Stomach (tissue), 9 donors: ENCODE results near the gene BCAS1. TPM values are rescaled to one million over a fixed set of nuclear protein-coding genes. Genes with fewer than 3 reads are reported as not detected.
"Not testable (repeated sequence)": the region's sequence is repeated elsewhere in the genome, so short reads cannot be mapped to it uniquely, and the experiment has no call there.

ENCODE experiments used
- DNase-seq, 2 donors: peaks; one replicate each; pipeline versions ENCODE4 v3.0.0 to v3.0.0-alpha.2; 2013 to 2019
- H3K27ac ChIP-seq, 5 donors: fragments of 200-600 bp in 4 of 5; sonication (generic) in 4 of 5; one replicate each; pipeline ENCODE4 v1.5.1; 2013 to 2019; ENCODE audit warnings: mild to moderate bottlenecking in 1 of 5, moderate library complexity in 1 of 5
- H3K27me3 ChIP-seq, 3 donors: fragments of 200-600 bp; sonication (generic); one replicate each; pipeline ENCODE4 v1.5.1; 2017 to 2019; ENCODE audit warnings: mixed run types in 1 of 3
- H3K36me3 ChIP-seq, 4 donors: fragments of 200-600 bp; sonication (generic); 1 replicate in 3 of 4; 2 replicates in 1 of 4; pipeline ENCODE4 v1.5.1; 2016 to 2019
- H3K4me1 ChIP-seq, 4 donors: fragments of 200-600 bp; sonication (generic); one replicate each; pipeline ENCODE4 v1.5.1; 2016 to 2019
- H3K4me3 ChIP-seq, 4 donors: fragments of 200-600 bp; sonication (generic) in 3 of 4; one replicate each; pipeline ENCODE4 v1.5.1; 2016 to 2019; ENCODE audit warnings: mild to moderate bottlenecking in 1 of 4
- H3K9me3 ChIP-seq, 4 donors: fragments of 200-600 bp; sonication (generic); one replicate each; pipeline ENCODE4 v1.5.1; 2016 to 2019
- CTCF ChIP-seq, 7 experiments: fragments of 450-650 bp in 4 of 7; fragments of 200-600 bp in 3 of 7; sonication (generic) in 3 of 7; IDR thresholded peaks; one replicate each; pipeline ENCODE4 v1.5.1; 2016 to 2019; ENCODE audit warnings: antibody characterized with exemption in 7 of 7, control low read depth in 2 of 7, mild to moderate bottlenecking in 1 of 7
- EP300 ChIP-seq: sonication (generic); formaldehyde crosslinking; IDR thresholded peaks from one replicate; pipeline ENCODE4 v1.6.1; 2017; ENCODE audit warnings: antibody characterized with exemption
- POLR2A ChIP-seq, 4 donors: fragments of 450-650 bp; IDR thresholded peaks; one replicate each; pipeline ENCODE4 v1.6.1; 2016; ENCODE audit warnings: antibody characterized with exemption in 4 of 4, control low read depth in 2 of 4, mild to moderate bottlenecking in 1 of 4, moderate library complexity in 1 of 4
- POLR2AphosphoS5 ChIP-seq, 3 donors: sonication (generic); formaldehyde crosslinking; IDR thresholded peaks; one replicate each; pipeline ENCODE4 v1.6.1; 2016; ENCODE audit warnings: antibody characterized with exemption in 3 of 3
- WGBS, 5 donors: extraction: QIAGEN DNeasy Blood & Tissue Kit in 3 of 5; methylation state at CpG; one replicate each; pipeline versions ENCODE4 v1.1.5 to v1.1.7; 2013 to 2018; 5-methylcytosine and 5-hydroxymethylcytosine counted together
- intact Hi-C: fragments of 100-400 bp; cut with DNase I; formaldehyde crosslinking; loops from one replicate; pipeline ENCODE4 v1.15.1; 2023; ENCODE audit warnings: low total_unique reads
- polyA plus RNA-seq, 3 donors: library from polyadenylated mRNA; stranded (reverse); fragments of 200-250 nt; gene quantifications; one replicate each; pipeline ENCODE4 v1.2.3, GENCODE V29; 2013
- total RNA-seq, 5 donors: library from RNA; depleted of rRNA; stranded (reverse); fragments of >200 nt; gene quantifications; one replicate each; pipeline versions ENCODE4 v1.1.0 to v1.2.3, GENCODE V29; 2014 to 2016
- donor health status: healthy with polysubstance abuse.
- donor health status: Bipolar disorder and iron deficiency.
- donor health status: healthy.

BCAS1 gene
- total and polyA plus RNA-seq, 8 donors = 6.3 to 145 (median 84.6) TPM

- no peak for DNase-seq
- TF ChIP-seq CTCF (IDR thresholded peaks at IDR 0.05) (no peak), POLR2AphosphoS5 (IDR thresholded peaks at IDR 0.05) (no peak), EP300 (no peak), POLR2A (IDR thresholded peaks at IDR 0.05) (no peak)
- no peaks in the 10 kb centered on the region for H3K4me1 ChIP-seq
- H3K27ac ChIP-seq = no peak overlapping the region
- no peaks in the 10 kb centered on the region for H3K36me3 ChIP-seq
- intact Hi-C loops = no loop called here
- H3K4me3 ChIP-seq = no peak overlapping the region
- no peaks in the 10 kb centered on the region for H3K27me3 ChIP-seq
- no peaks in the 10 kb centered on the region for H3K9me3 ChIP-seq
- 83 to 93% (median 85%) methylated on average over 4 of the region's 4 CpGs for WGBS, 5 donors
These were observed 59.0 kb downstream of the BCAS1 start for GRCh38 chr20:54011346-54011745.

GRCh38 chr20:54006216-54006615, 64.2 kb downstream of the BCAS1 start:
- intact Hi-C loops, H3K27ac ChIP-seq, H3K36me3 ChIP-seq, DNase-seq, H3K4me1 ChIP-seq, H3K27me3 ChIP-seq, H3K4me3 ChIP-seq: not testable (repeated sequence)
- peaks cover 2 to 13% (median 11%) of the 10 kb centered on the region in 4 donors for H3K9me3 ChIP-seq
- 87 to 94% (median 92%) methylated on average over 7 of the region's 7 CpGs for WGBS, 5 donors

GRCh38 chr20:54005524-54005923, 64.9 kb downstream of the BCAS1 start:
- intact Hi-C loops = no loop called here
- 88 to 95% (median 94%) methylated on average over 4 of the region's 4 CpGs for WGBS, 5 donors
- no peaks in the 10 kb centered on the region for H3K4me1 ChIP-seq

GRCh38 chr20:54004445-54004844, 65.9 kb downstream of the BCAS1 start:
- no peaks in the 10 kb centered on the region for H3K27me3 ChIP-seq
- H3K9me3 ChIP-seq = peaks cover 2 to 24% (median 20%) of the 10 kb centered on the region in 4 donors
- H3K4me3 ChIP-seq = no peak overlapping the region
- H3K4me1 ChIP-seq = no peaks in the 10 kb centered on the region
- DNase-seq = no peak
- no peaks in the 10 kb centered on the region for H3K36me3 ChIP-seq
- intact Hi-C loops = no loop called here
- H3K27ac ChIP-seq = no peak overlapping the region
- TF ChIP-seq POLR2AphosphoS5 (IDR thresholded peaks at IDR 0.05) (no peak), EP300 (no peak), CTCF (IDR thresholded peaks at IDR 0.05) (no peak), POLR2A (IDR thresholded peaks at IDR 0.05) (no peak)

More at GRCh38 chr20:54005524-54005923, 64.9 kb downstream of the BCAS1 start:
- no peaks in the 10 kb centered on the region for H3K36me3 ChIP-seq
- H3K4me3 ChIP-seq = no peak overlapping the region
- H3K27me3 ChIP-seq = no peaks in the 10 kb centered on the region
- peaks cover 2 to 18% (median 15%) of the 10 kb centered on the region in 4 donors for H3K9me3 ChIP-seq
- no peak overlapping the region for H3K27ac ChIP-seq
- TF ChIP-seq POLR2AphosphoS5 (IDR thresholded peaks at IDR 0.05) (no peak), POLR2A (IDR thresholded peaks at IDR 0.05) (no peak), EP300 (no peak), CTCF (IDR thresholded peaks at IDR 0.05) (no peak)
- DNase-seq = no peak

- 68 to 89% (median 77%) methylated on average over 3 of the region's 3 CpGs for WGBS, 5 donors
These were observed 67.7 kb downstream of the BCAS1 start for GRCh38 chr20:54002741-54003140.

More at GRCh38 chr20:54002741-54003140, 67.7 kb downstream of the BCAS1 start:
- Histone ChIP-seq H3K4me1 (no peaks in the 10 kb centered on the region), H3K4me3 (no peak overlapping the region), H3K27me3 (no peaks in the 10 kb centered on the region), H3K36me3 (no peaks in the 10 kb centered on the region), H3K9me3 (peaks cover 2 to 24% (median 20%) of the 10 kb centered on the region in 4 donors), H3K27ac (no peak overlapping the region)
- TF ChIP-seq EP300 (no peak), CTCF (IDR thresholded peaks at IDR 0.05) (no peak), POLR2A (IDR thresholded peaks at IDR 0.05) (no peak), POLR2AphosphoS5 (IDR thresholded peaks at IDR 0.05) (no peak)
- no peak for DNase-seq
- intact Hi-C loops = no loop called here
